Activated T-cell treated with anti-CD3 and anti-CD28 coated beads, Interleukin-2, amount 50 U/mL, for 48 hours (primary cell): ENCODE data around the gene ZC3H7A.
"Not testable (repeated sequence)": the region's sequence is repeated elsewhere in the genome, so short reads cannot be mapped to it uniquely, and the experiment has no call there.

Experiments
- DNase-seq, 2 experiments: peaks; one replicate each; pipeline ENCODE4 v3.0.0-alpha.2; 2020

ZC3H7A gene

GRCh38 chr16:11797166-11797956 lies at the start of gene ZC3H7A:
Gene ZC3H7A, minus strand, starts transcription at chr16:11797258. Its CDS starts 14,904 bp downstream, at chr16:11782354.
- peak; percentile 94 to 95 for DNase-seq

- no peak for DNase-seq
Observed at GRCh38 chr16:11844499-11844898, 47.4 kb upstream of the ZC3H7A start.

- no peak for DNase-seq
Observed at GRCh38 chr16:11843861-11844260, 46.8 kb upstream of the ZC3H7A start.

- DNase-seq = no peak
Observed at GRCh38 chr16:11843206-11843605, 46.1 kb upstream of the ZC3H7A start.

- DNase-seq = no peak
Observed at GRCh38 chr16:11841026-11841425, 44.0 kb upstream of the ZC3H7A start.

- peak in 1 of 2 experiments; percentile 15 for DNase-seq
Observed at GRCh38 chr16:11836650-11837244, 39.7 kb upstream of the ZC3H7A start.

- no peak for DNase-seq
Observed at GRCh38 chr16:11835891-11836649, 39.0 kb upstream of the ZC3H7A start.

GRCh38 chr16:11835309-11835708 lies 38.3 kb upstream of the ZC3H7A start:
- no peak for DNase-seq

- no peak for DNase-seq
Observed at GRCh38 chr16:11833951-11834695, 37.1 kb upstream of the ZC3H7A start.

- DNase-seq = no peak
Observed at GRCh38 chr16:11828696-11829095, 31.6 kb upstream of the ZC3H7A start.

GRCh38 chr16:11825520-11826165 lies 28.6 kb upstream of the ZC3H7A start:
- DNase-seq = not testable (repeated sequence)

GRCh38 chr16:11824362-11824761 lies 27.3 kb upstream of the ZC3H7A start:
- no peak for DNase-seq

GRCh38 chr16:11823645-11824044 lies 26.6 kb upstream of the ZC3H7A start:
- not testable (repeated sequence) for DNase-seq

GRCh38 chr16:11819798-11820197 lies 22.7 kb upstream of the ZC3H7A start:
- DNase-seq = no peak

- not testable (repeated sequence) for DNase-seq
Observed at GRCh38 chr16:11818970-11819369, 21.9 kb upstream of the ZC3H7A start.

GRCh38 chr16:11816123-11816522 lies 19.1 kb upstream of the ZC3H7A start:
- DNase-seq = no peak

- DNase-seq = not testable (repeated sequence)
Observed at GRCh38 chr16:11814800-11815199, 17.7 kb upstream of the ZC3H7A start.

- DNase-seq = no peak
Observed at GRCh38 chr16:11806721-11807120, 9.7 kb upstream of the ZC3H7A start.

- DNase-seq = no peak
Observed at GRCh38 chr16:11805556-11805955, 8.5 kb upstream of the ZC3H7A start.

GRCh38 chr16:11801481-11802021 lies 4.5 kb upstream of the ZC3H7A start:
- DNase-seq = no peak

- no peak for DNase-seq
Observed at GRCh38 chr16:11800382-11800718, 3.3 kb upstream of the ZC3H7A start.
